ENCODE measurements around the gene CDHR2.
"Not testable (repeated sequence)": the region's sequence is repeated elsewhere in the genome, so short reads cannot be mapped to it uniquely, and the experiment has no call there.

CDHR2 gene

DNA sequence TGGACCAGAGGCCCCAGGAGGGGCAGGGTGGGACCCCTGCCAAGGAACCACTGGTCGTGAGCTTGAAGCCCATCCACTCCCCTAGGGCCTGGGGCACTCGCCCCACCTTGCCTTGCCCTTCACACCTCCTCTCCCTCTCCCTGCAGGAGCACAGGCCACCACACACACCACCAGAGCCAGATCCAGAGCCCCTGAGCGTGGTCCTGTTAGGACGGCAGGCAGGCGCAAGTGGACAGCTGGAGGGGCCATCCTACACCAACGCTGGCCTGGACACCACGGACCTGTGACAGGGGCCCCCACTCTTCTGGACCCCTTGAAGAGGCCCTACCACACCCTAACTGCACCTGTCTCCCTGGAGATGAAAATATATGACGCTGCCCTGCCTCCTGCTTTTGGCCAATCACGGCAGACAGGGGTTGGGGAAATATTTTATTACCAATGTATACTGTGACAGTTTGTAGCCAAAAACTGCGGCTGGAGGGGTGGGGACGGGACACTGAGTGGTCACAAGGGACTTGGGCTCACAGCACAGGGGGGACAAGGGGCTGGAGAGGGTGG is 46.3 kb downstream of the CDHR2 start:
- in situ Hi-C loops (cut with HindIII; ENCODE audit: low sequenced_read_pairs) = no loop called here

DNA sequence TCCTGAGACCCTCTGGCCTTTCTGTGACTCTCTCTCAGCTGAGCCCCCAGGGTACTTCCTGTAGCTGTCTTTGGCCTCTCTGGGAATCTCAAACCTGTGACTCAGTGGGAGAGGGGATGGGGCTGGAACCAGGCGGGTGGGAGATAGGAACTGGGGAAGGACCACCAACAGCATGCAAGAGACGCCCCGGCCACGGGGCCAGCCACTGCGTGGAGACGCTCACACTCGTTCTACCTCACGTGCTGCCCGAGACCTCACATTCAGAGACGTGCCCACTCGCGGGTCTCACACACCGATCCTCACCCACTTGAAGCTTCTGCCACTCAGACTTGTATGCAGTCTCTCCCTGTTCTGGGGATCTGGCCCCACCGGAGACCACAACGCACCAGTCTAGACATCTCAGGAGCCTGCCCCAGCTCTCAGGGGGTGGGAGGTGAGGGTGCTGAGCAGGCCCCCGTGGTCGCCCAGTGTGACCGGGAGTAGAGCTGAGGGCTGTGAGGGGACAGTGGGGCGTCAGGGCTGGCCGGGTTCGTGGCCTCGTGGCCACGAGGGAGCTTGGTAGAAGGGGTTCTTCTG is 47.0 kb downstream of the CDHR2 start:
- in situ Hi-C loops (cut with HindIII; ENCODE audit: low sequenced_read_pairs) = no loop called here

DNA sequence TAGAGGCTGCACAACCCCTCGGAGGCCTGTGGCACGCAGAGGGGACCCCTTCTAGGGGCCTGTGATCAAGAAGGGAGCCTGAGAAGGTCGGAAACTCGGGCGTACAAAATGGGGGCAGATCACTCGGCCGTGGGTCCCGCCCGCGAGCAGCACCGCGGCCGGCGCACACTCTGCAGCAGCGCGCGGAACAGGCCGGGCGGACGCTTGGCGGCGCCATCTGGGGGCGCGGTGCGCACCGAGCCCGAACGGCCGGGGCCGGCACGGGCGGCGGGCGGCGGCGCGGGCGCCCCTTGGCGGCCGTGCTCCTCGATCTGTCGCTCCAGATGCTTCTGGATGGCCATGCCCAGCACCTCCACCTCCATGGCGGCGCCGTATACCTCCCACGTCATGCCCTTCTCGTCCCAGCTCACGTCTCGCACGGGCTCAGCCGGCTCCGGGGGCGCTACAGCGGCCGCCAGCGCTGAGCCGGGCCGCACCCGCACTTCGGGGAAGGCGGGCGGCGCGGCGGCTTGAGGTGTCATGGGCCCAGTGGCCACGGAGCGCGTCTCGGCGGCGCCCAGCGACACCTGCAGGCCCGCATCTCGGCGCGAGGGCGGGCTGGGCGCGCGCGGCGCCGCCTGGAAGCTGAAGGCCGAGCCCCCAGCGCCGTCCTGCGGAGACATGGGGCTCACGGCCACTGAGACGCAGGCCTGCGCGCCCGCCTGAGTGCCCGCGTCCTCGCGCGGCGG is 47.7 kb downstream of the CDHR2 start:
- in situ Hi-C loops (cut with HindIII; ENCODE audit: low sequenced_read_pairs) = no loop called here

DNA sequence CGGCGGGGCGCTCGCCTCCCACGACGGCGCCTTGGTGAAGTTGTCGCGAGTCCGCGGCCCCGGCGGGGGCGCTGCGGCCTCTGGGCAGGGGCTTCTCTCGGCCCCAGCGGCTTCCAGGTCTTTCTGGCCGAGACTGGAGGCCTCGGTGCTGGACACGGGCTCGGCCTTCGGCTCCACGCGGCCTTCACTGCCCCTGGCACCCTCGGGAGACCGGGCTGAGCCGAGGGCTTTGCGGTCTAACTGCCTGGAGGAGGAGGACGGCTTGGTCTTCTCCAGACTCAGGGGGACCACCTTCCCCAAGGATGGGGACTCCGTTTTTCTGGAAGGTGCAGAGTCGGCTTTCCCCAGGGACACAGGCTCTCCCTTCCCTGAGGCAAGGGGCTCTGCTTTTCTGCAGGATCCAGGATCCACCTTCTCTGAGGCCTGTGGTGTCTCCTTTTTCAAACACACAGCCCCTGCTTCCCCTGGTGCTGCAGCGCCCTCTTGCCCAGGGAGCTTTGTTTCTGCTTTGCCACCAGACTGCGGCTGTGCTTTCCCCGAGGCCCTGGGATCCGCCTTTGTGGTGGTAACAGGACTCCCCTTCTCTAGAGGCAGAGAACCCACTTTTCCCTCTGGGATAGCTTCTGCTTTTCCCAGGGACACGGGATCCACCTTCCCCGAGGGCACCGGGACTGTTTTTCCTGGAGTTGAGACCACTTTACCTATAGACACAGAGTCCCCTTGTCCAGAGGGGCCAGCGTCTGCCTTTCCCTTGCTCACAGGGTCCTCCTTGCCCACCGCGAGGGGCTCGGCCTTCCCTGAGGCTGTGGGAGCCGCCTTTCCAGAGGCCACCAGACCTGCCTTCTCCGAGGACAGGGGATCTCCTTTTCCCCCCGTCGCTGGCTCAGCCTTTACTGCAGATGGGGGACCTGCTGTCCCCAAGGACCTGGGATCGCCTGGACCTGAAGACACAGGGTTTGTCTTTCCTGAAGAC is 48.6 kb downstream of the CDHR2 start:
- in situ Hi-C loops (cut with HindIII; ENCODE audit: low sequenced_read_pairs) = no loop called here

DNA sequence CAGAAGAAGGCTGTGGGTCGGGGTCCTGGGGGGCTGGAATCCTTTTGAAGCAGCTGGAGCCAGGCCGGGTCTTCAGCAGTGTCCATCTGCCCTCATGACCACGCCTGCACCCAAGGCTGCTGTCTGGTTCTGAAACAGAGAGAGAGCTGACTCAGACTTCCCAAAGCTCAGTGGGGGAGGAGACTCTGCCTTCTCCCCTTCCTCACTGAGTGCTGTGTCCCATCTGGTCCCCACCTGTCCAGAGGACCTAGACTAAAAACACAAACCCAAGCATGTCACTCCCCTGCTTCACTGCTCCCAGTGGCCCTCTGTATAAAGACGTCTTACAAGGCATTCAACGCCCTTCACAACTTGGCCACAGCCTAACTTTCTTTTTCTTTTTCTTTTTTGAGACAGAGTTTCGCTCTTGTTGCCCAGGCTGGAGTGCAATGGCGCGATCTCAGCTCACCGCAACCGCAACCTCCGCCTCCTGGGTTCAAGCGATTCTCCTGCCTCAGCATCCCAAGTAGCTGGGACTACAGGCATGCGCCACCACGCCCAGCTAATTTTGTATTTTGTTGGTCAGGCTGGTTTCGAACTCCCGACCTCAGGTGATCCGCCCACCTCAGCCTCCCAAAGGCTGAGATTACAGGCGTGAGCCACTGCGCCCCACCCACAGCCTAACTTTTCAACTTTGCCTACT is 50.7 kb downstream of the CDHR2 start:
- in situ Hi-C loops (cut with HindIII; ENCODE audit: low sequenced_read_pairs) = not testable (repeated sequence)

DNA sequence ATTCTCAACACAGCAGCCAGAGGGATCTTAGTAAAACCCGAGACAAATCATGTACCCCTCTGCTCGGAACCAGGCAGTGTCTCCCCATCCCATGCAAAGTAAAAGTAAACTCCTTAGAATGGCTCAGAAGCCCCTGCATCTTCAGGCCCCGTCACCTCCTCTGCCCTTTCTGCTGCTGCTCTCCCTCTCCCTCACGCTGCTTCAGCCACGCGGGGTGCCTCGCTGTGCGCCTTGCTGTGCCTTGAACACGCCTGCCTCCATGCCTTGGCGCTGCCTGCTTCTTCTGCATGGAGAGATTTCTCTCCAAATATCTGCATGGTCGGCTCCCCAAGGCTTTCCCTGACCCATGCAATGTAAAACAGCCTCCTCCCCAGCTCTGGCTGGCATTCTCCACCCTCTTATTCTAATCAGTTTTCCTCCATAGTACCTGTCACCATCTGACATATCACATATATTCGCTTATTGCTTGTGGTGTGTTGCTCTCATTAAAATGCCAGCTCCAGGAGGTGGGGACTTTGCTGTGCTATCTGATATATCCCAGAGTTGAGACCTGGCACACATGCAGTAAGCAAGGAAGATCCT is 52.9 kb downstream of the CDHR2 start:
- in situ Hi-C loops (cut with HindIII; ENCODE audit: low sequenced_read_pairs) = no loop called here

DNA sequence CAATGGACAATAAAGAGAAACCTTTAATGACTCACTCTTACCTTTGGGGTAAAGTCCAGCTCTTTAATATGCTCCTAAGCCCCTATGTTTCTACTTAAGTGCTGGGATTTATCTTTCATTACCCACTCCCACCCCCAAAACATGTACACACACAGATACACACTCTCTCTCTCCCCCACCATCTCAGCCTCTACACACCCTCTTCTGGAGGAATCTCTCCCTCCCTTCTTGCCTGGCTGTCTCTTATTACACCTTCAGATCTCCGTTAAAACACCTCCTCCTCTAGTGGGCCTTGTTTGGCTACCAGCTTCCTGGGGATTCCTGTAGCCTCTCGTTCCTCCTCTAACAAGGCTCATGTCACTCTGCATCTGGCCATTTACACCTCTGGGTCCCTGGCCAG is 53.9 kb downstream of the CDHR2 start:
- in situ Hi-C loops (cut with HindIII; ENCODE audit: low sequenced_read_pairs) = no loop called here

DNA sequence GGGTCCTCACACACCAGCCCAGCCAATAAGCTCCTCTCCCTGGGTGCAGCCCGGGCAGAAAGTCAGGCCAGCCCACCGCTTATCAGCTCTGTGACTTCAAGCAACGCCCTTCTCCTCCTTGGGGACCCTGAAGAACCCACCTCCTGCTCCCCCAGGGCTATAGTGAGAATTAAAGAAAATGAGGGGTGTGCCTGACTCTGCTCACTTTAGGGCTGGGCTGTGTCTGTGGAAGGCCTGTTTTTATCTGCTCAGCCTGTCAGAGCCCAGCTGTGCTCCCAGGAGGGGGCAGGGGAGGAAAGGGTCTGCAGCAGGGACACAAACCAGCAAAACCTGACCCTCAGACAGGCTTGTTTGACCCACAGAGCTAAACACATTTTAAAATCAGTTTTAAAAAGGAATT is 56.9 kb downstream of the CDHR2 start:
- in situ Hi-C loops (cut with HindIII; ENCODE audit: low sequenced_read_pairs) = no loop called here

DNA sequence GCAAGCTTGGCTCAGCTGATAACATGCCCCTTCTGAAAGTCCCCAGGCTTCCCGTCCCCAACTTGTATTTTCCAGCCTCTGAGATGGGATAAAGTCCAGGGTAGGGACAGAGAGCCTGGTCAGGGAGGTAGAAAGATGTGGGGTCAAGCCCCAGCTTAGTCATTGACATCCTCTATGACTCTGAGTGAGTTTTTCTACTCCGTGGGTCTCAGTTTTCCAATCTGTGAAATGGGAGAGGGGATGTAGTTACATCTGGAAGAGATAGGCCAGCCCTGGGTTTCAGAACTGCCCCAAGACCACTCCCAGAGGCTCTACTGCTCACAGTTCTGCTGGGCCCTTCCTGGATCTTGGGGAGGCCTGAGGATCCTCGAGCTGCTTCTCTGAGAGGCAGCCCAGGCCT is 57.7 kb downstream of the CDHR2 start:
- in situ Hi-C loops (cut with HindIII; ENCODE audit: low sequenced_read_pairs) = no loop called here

DNA sequence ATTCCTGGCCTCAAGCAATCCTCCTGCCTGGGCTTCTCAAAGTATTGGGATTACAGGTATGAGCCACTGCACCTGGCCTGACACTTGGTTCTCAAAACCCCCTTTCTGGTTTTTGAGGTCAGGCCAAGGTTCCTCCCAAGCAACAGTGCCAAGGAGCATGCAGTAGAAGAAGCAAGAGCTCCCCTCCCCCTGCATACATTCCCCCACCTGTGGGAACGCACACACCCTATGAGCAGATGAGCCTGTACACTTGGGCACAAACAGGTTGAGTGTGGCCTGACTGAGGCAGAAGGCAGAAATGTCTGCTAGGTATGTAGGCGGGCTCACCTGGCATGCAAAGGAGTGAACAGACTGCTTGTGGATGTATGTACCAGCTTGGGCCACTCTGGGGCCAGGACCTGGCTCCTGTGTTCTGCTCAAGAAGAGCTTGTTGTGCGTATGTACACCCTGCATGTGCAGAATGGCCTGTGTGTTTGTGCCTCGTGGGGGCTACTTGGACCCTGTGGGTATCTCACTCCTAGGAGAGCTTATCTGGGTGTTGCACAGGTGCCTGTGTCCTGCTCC is 59.1 kb downstream of the CDHR2 start:
- in situ Hi-C loops (cut with HindIII; ENCODE audit: low sequenced_read_pairs) = no loop called here

DNA sequence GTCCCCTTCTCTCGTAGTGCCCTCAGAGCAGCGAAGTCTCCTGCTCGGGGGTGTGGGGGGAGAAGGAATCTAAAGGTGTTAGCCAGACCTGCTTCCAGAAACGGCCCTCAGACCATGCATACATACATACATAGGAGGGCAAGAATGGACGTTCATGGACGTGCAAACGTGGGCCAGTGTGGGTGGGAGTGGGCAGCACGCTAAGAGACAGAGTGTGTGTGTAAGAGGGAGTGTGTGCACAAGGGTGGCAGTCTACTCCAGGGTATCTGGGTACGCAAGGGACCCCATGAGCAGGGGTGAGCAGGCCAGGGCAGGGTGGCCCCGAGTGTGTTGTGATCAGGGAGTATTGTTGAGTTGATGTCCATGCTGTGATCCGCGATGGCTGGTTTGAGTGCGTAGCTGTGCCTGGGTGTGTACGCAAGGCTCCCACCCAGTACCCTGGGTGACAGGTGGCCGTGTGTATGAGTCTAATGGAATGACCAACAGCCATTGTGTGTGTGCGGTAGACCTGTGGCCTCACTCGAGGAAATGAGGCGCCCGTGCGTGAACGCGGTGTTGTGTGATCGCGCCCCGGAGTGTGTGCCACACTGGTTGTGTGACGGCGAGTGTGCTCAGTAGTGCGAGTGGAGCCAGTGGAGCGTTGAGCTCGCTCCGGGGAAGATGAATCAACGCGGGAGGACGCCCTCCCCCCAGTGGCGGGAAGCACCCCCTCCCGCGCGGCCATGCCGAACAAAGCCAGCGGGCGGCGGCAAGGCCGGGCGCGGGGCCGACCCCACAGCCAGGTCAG is 60.0 kb downstream of the CDHR2 start:
- in situ Hi-C loops (cut with HindIII; ENCODE audit: low sequenced_read_pairs) = no loop called here

DNA sequence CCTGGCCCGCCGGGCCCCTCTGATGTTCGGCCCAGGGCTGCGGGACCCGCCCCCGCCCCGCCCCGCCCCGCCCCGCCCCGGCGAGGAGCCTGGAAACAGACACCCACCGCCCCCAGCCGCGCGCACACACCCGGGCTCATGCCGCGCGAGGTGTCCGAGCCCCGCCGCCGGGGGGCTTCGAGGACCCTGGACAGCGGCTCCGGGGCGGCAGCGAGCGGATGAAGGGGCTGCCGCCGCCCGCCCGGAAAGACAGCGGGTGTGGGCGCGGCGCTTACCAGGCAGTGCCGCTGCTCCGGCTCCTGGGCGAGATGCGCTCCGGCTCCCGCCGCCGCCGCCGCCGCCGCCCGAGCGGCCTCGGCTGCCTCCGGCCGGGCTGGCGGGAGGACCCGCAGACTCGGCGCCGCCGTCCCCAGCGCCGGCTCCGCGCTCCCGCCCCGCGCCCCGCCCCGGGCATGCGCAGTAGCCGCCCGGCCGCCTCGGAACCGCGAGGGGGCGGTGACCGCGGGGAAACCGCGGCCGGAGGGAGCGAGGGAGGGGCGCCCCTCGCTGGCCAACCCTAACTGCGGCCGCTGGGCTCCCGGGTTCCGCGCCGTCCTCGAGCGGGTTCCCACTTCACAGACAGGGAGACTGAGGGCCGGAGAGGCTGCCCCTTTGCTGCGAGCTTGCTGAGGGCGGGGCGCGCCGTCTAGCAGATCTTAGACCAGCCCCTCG is 60.7 kb downstream of the CDHR2 start, which contains the start of gene GPRIN1:
Gene GPRIN1, minus strand, starts transcription at position 433 of the 711 bp plus-strand sequence. CDS start 10,322 bp downstream, outside the sequence.
- in situ Hi-C loops (cut with HindIII; ENCODE audit: low sequenced_read_pairs) = no loop called here

DNA sequence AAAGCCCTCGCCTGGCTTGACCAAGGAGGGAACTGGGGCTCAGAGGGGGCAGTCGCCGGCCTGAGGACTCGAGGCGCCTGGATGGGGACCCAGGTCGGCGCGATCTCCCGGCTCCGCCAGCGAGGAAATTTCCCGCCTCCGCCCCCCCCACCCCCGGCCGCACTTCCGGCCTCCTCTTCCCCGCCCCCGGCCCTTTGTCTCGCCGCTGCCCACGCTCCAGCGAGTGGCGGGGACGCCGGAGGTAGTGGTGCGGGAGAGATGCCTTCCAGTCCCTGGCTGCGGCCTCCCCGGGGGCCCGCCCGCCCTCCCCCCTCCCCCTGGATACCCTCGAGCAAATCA is 61.3 kb downstream of the CDHR2 start:
- in situ Hi-C loops (cut with HindIII; ENCODE audit: low sequenced_read_pairs) = no loop called here

DNA sequence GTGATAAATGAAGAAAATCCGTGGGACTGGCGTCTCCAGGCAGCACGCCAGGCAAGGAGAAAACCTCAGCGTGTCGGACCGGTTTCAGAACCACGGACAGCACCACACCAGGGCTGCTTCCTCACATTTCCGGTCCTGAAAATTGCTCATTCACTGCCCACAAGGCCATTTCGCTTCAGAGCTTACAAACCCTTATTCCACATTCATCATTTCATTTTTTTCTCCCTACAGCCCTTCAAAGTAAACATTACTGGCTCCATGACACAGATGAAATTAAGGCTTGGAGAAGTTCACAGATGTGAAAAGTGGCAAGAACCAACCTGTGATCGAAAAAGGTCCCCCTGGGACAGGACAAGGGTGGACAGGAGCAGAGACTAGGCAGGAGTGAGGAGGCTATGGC is 62.3 kb downstream of the CDHR2 start:
- in situ Hi-C loops (cut with HindIII; ENCODE audit: low sequenced_read_pairs) = no loop called here

DNA sequence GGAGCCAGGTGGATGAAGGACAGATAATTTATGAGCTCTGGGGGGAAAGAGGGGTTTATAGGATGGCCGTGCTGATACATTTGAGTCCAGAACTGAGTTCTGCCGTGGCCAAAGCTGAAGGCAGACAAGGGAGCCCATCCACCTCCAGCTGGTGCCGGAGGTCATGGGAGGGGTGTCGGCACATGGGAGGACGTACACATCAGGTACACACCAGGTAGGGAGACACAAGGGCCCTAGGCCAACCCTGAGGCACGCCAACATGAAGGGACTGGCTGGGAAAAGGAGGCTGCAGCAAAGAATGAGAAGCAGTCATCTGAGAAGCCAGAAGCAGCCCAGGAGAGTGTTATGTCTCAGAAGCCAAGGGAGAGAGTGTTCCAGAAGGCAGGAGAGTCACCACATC is 62.9 kb downstream of the CDHR2 start:
- in situ Hi-C loops (cut with HindIII; ENCODE audit: low sequenced_read_pairs) = no loop called here

DNA sequence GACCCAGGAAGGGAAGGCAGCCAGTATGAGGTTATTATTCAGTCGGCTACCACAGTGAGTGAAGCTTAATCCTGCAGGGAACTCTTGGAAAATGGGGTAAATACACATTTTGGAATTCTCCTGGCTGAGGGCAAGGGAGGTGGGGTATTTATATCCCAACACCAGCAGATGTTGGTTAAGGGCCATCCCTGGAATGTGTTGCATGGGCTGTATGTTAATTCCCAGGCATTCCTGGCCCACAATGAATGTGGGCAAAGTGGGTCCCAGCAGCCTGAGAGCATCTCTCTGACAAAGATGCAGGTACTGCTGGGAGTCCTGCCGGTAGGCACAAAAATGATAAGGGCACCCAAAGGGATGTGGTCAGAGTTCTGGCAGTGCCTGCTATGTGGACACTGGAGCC is 63.7 kb downstream of the CDHR2 start:
- in situ Hi-C loops (cut with HindIII; ENCODE audit: low sequenced_read_pairs) = no loop called here

DNA sequence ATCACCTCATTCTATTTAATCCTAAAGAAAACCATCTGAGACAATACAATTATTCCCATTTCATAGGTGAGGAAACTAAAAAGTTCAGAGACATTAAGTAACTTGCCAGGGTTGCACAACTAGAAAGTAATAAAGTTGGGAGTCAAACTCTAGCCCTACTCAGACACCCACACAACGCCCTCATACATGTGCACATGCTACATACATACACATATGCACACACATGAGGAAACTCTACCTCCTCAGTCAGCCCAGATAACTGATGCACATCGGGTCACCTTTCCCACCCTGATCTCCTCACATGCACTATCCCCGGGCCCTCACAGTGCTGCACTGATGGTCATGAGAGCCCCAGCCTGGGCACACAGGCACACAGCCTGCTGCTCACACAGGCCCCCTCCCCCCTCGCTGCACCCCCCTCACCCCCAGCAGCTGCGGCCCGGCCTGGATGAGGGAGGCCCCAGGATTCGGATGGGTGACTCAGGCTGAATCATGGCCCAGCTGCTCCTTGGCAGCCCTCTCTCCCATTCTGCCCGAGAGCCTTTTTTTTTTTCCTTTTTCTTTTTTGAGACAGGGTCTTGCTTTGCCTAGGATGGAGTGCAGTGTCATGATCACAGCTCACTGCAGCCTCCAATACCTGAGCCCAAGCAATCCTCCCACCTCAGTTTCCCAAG is 65.8 kb downstream of the CDHR2 start:
- in situ Hi-C loops (cut with HindIII; ENCODE audit: low sequenced_read_pairs) = no loop called here

DNA sequence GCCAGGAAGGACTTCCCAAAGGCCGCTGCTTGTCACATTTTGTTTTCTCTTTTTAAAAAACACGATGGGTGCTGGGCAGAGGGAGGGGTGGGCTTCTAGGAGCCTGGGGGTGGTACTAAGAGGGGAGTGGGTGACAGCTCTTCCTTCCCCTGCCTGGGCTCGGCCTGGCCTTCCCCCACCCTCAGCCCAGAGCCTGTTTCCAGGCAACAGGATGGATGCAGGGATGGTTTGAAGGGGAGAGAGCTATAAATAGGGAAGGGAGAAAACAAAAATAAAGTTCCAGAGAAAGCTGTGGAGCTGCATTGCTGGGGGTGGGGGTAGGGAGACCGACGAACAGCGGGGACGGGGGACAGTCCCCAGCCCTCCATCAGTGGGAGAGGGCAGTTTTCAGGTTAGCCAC is 67.4 kb downstream of the CDHR2 start:
- in situ Hi-C loops (cut with HindIII; ENCODE audit: low sequenced_read_pairs) = no loop called here

Measured in DLD1 (cell line).